ENCODE results near the gene PDCD6IP. TPM values are rescaled to one million over a fixed set of nuclear protein-coding genes. Genes with fewer than 3 reads are reported as not detected.

The PDCD6IP gene
- total and polyA plus RNA-seq, 7 experiments from 2014 or later, result 60.3 to 221 (median 191) TPM

DNA sequence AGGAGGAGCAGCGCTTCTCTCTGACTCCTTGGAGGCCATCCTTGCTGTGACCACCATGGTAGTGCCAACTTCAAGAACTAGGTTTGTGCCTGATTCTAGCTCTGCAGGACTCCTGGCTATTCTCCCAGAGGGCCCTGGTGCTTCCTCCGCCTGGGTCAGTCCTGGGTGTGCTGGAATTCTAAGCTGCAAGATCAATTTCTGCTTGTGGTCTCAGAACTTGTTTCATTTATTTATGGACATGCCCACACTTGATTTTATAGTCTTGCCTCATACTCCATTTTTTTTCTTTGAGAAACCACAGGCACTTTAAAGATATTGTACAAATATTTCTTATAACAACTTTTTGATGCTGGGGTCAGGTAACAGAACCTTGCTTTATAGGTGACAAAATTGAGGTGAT, 87.6 kb downstream of the PDCD6IP start:
- H3K27me3 ChIP-seq (ENCODE audit: control insufficient read depth in 2 of 2, insufficient read depth in 2 of 2, low read length in 2 of 2), result no peaks in the 10 kb centered on the region
- no peak for DNase-seq
- H3K36me3 ChIP-seq (ENCODE audit: control insufficient read depth in 2 of 3, insufficient read depth in 3 of 3, low read length in 3 of 3), result no peaks in the 10 kb centered on the region
- H3K36me3 Mint-ChIP-seq, result no peaks in the 10 kb centered on the region
- peaks cover 0 to 8% (median 5%) of the 10 kb centered on the region in 5 donors for H3K27me3 Mint-ChIP-seq
- intact Hi-C loops (cut with micrococcal nuclease), result no loop called here
- ATAC-seq, result no peak
- CTCF ChIA-PET, result interaction anchor here (0.9 to 1.3 kb wide), 2 partner anchors 11 to 798 kb away, joined by 3 to 5 read pairs; no protein-coding TSS in a partner anchor
- H3K9me3 ChIP-seq (ENCODE audit: control insufficient read depth in 2 of 3, low read length in 3 of 3), result no peaks in the 10 kb centered on the region
- no peak overlapping the region for H3K4me3 Mint-ChIP-seq
- H3K27ac ChIP-seq (ENCODE audit: low read depth, low read length), result no peak overlapping the region
- POLR2A ChIA-PET, result no interaction called here
- H3K4me3 ChIP-seq (ENCODE audit: low read length), result no peak overlapping the region
- no peaks in the 10 kb centered on the region for H3K9me3 Mint-ChIP-seq
- H3K4me1 ChIP-seq (ENCODE audit: control insufficient read depth in 2 of 2, insufficient read depth in 2 of 2, low read length in 2 of 2), result peaks cover 0 to 3% of the 10 kb centered on the region in 2 donors
- H3K27ac Mint-ChIP-seq, result no peak overlapping the region
- peaks cover 0 to 5% (median 4%) of the 10 kb centered on the region in 7 donors for H3K4me1 Mint-ChIP-seq

- POLR2A ChIA-PET, result no interaction called here
- H3K27ac Mint-ChIP-seq, result peak overlapping the region in 1 of 9 donors; percentile 42
- CTCF ChIA-PET, result no interaction called here
Observed at GRCh38 chr3:33887478-33887877, 89.0 kb downstream of the PDCD6IP start.

DNA sequence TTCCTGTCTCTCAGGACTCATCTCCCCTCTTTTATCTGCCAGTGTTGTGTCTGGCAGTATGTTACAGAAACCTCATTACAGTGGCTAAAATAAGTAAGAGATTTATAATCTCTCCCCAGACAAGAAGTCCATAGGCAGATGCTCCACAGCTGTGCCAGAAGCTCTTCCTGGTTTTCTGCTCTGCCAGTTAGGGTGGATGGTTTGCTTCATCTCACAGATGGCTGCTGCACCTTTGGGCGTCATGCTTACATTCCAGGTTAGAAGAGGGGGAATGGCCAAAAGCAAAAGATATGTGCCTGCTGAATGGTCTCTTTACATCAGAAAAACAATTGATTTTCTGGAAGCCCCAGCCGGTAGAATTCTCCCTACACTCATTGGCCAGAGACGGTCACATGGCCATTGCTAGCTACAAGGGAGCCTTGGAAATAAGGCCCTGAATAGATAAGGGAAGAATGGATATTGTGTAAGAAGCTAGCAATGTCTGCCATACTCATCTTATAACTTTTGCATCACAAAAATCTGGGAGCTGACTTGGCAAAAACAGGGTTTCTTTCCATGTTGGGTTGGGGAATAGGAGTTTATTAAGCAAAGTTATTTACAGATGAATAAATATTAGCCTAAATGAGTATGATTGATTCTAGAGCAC, 91.1 kb downstream of the PDCD6IP start:
- DNase-seq (no peak), ATAC-seq (no peak)
- no peak overlapping the region for H3K27ac Mint-ChIP-seq
- no peak overlapping the region for H3K27ac ChIP-seq (ENCODE audit: low read depth, low read length)
- H3K4me1 Mint-ChIP-seq, result no peaks in the 10 kb centered on the region
- peaks cover 0 to 3% (median 0%) of the 10 kb centered on the region in 5 donors for H3K27me3 Mint-ChIP-seq
- intact Hi-C loops (cut with micrococcal nuclease), result no loop called here
- no peaks in the 10 kb centered on the region for H3K36me3 ChIP-seq (ENCODE audit: control insufficient read depth in 2 of 3, insufficient read depth in 3 of 3, low read length in 3 of 3)
- H3K9me3 ChIP-seq (ENCODE audit: control insufficient read depth in 2 of 3, low read length in 3 of 3), result no peaks in the 10 kb centered on the region
- no peaks in the 10 kb centered on the region for H3K27me3 ChIP-seq (ENCODE audit: control insufficient read depth in 2 of 2, insufficient read depth in 2 of 2, low read length in 2 of 2)
- H3K9me3 Mint-ChIP-seq, result no peaks in the 10 kb centered on the region
- no peaks in the 10 kb centered on the region for H3K4me1 ChIP-seq (ENCODE audit: control insufficient read depth in 2 of 2, insufficient read depth in 2 of 2, low read length in 2 of 2)
- ChIA-PET CTCF (interaction anchor here (0.6 kb wide), 1 partner anchor 258 kb away, joined by 3 read pairs; no protein-coding TSS in a partner anchor), POLR2A (no interaction called here)
- H3K4me3 ChIP-seq (ENCODE audit: low read length), result no peak overlapping the region
- H3K4me3 Mint-ChIP-seq, result no peak overlapping the region
- H3K36me3 Mint-ChIP-seq, result no peaks in the 10 kb centered on the region

More at GRCh38 chr3:33887478-33887877, 89.0 kb downstream of the PDCD6IP start:
- intact Hi-C loops (cut with micrococcal nuclease), result no loop called here
- DNase-seq (no peak), ATAC-seq (no peak)
- Mint-ChIP-seq H3K4me3 (no peak overlapping the region), H3K4me1 (peaks cover 0 to 5% (median 4%) of the 10 kb centered on the region in 7 donors), H3K36me3 (no peaks in the 10 kb centered on the region), H3K27me3 (peaks cover 0 to 8% (median 5%) of the 10 kb centered on the region in 5 donors), H3K9me3 (no peaks in the 10 kb centered on the region)
- Histone ChIP-seq H3K4me3 (ENCODE audit: low read length) (no peak overlapping the region), H3K9me3 (ENCODE audit: control insufficient read depth in 2 of 3, low read length in 3 of 3) (no peaks in the 10 kb centered on the region), H3K27me3 (ENCODE audit: control insufficient read depth in 2 of 2, insufficient read depth in 2 of 2, low read length in 2 of 2) (no peaks in the 10 kb centered on the region), H3K27ac (ENCODE audit: low read depth, low read length) (no peak overlapping the region), H3K4me1 (ENCODE audit: control insufficient read depth in 2 of 2, insufficient read depth in 2 of 2, low read length in 2 of 2) (peaks cover 0 to 3% of the 10 kb centered on the region in 2 donors), H3K36me3 (ENCODE audit: control insufficient read depth in 2 of 3, insufficient read depth in 3 of 3, low read length in 3 of 3) (no peaks in the 10 kb centered on the region)

DNA sequence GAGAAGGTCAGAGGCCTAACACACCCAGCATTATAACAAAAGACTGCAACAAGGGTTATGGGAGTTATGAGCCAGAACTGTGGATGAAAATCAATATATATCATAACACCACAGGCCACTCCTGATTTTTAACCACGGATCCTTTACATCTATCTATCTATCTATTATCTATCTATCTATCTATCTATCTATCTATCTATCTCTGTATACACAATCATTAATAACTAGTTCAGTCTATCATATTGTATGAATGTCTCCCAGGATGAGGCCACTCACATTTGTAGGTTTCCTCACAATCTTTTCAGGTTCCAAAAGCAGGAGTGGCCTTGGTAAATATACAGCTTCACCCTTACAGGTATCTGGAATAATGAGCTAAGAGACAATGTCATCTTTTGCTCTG, 94.2 kb downstream of the PDCD6IP start:
- intact Hi-C loops (cut with micrococcal nuclease), result no loop called here
- POLR2A ChIA-PET, result no interaction called here
- H3K9me3 Mint-ChIP-seq, result no peaks in the 10 kb centered on the region

GRCh38 chr3:33895658-33896057, 97.2 kb downstream of the PDCD6IP start:
- no peaks in the 10 kb centered on the region for H3K4me1 ChIP-seq (ENCODE audit: control insufficient read depth in 2 of 2, insufficient read depth in 2 of 2, low read length in 2 of 2)
- intact Hi-C loops (cut with micrococcal nuclease), result no loop called here
- H3K36me3 Mint-ChIP-seq, result no peaks in the 10 kb centered on the region
- H3K36me3 ChIP-seq (ENCODE audit: control insufficient read depth in 2 of 3, insufficient read depth in 3 of 3, low read length in 3 of 3), result no peaks in the 10 kb centered on the region
- H3K9me3 Mint-ChIP-seq, result peaks cover 0 to 2% (median 0%) of the 10 kb centered on the region in 11 donors
- no peak overlapping the region for H3K4me3 Mint-ChIP-seq
- H3K27me3 ChIP-seq (ENCODE audit: control insufficient read depth in 2 of 2, insufficient read depth in 2 of 2, low read length in 2 of 2), result no peaks in the 10 kb centered on the region
- no peak for DNase-seq
- no peak for ATAC-seq
- no peak overlapping the region for H3K27ac Mint-ChIP-seq
- H3K27ac ChIP-seq (ENCODE audit: low read depth, low read length), result no peak overlapping the region
- H3K27me3 Mint-ChIP-seq, result no peaks in the 10 kb centered on the region
- no peaks in the 10 kb centered on the region for H3K4me1 Mint-ChIP-seq
- H3K4me3 ChIP-seq (ENCODE audit: low read length), result no peak overlapping the region
- POLR2A ChIA-PET, result no interaction called here
- CTCF ChIA-PET, result interaction anchor here (1.8 kb wide), 1 partner anchor 12 kb away, joined by 6 read pairs; no protein-coding TSS in a partner anchor
- no peaks in the 10 kb centered on the region for H3K9me3 ChIP-seq (ENCODE audit: control insufficient read depth in 2 of 3, low read length in 3 of 3)

More for the DNA sequence above, 94.2 kb downstream of the PDCD6IP start:
- CTCF ChIA-PET, result no interaction called here
- H3K27me3 Mint-ChIP-seq, result no peaks in the 10 kb centered on the region
- no peak overlapping the region for H3K27ac ChIP-seq (ENCODE audit: low read depth, low read length)
- H3K36me3 Mint-ChIP-seq, result no peaks in the 10 kb centered on the region
- no peaks in the 10 kb centered on the region for H3K9me3 ChIP-seq (ENCODE audit: control insufficient read depth in 2 of 3, low read length in 3 of 3)
- H3K4me1 Mint-ChIP-seq, result no peaks in the 10 kb centered on the region
- H3K4me3 Mint-ChIP-seq, result no peak overlapping the region
- H3K27ac Mint-ChIP-seq, result no peak overlapping the region
- no peaks in the 10 kb centered on the region for H3K27me3 ChIP-seq (ENCODE audit: control insufficient read depth in 2 of 2, insufficient read depth in 2 of 2, low read length in 2 of 2)
- no peak overlapping the region for H3K4me3 ChIP-seq (ENCODE audit: low read length)
- H3K4me1 ChIP-seq (ENCODE audit: control insufficient read depth in 2 of 2, insufficient read depth in 2 of 2, low read length in 2 of 2), result no peaks in the 10 kb centered on the region
- no peaks in the 10 kb centered on the region for H3K36me3 ChIP-seq (ENCODE audit: control insufficient read depth in 2 of 3, insufficient read depth in 3 of 3, low read length in 3 of 3)
- ATAC-seq (no peak), DNase-seq (no peak)

GRCh38 chr3:33897306-33897705, 98.9 kb downstream of the PDCD6IP start:
- H3K4me3 Mint-ChIP-seq, result no peak overlapping the region
- intact Hi-C loops (cut with micrococcal nuclease), result no loop called here
- H3K36me3 Mint-ChIP-seq, result no peaks in the 10 kb centered on the region
- ATAC-seq (no peak), DNase-seq (no peak)
- H3K4me1 Mint-ChIP-seq, result no peaks in the 10 kb centered on the region
- Histone ChIP-seq H3K4me1 (ENCODE audit: control insufficient read depth in 2 of 2, insufficient read depth in 2 of 2, low read length in 2 of 2) (no peaks in the 10 kb centered on the region), H3K36me3 (ENCODE audit: control insufficient read depth in 2 of 3, insufficient read depth in 3 of 3, low read length in 3 of 3) (no peaks in the 10 kb centered on the region), H3K9me3 (ENCODE audit: control insufficient read depth in 2 of 3, low read length in 3 of 3) (no peaks in the 10 kb centered on the region), H3K4me3 (ENCODE audit: low read length) (no peak overlapping the region), H3K27me3 (ENCODE audit: control insufficient read depth in 2 of 2, insufficient read depth in 2 of 2, low read length in 2 of 2) (no peaks in the 10 kb centered on the region), H3K27ac (ENCODE audit: low read depth, low read length) (no peak overlapping the region)
- no peak overlapping the region for H3K27ac Mint-ChIP-seq
- ChIA-PET POLR2A (no interaction called here), CTCF (interaction anchor here (1.0 to 1.2 kb wide), 2 partner anchors 11 to 13 kb away, joined by 3 read pairs; no protein-coding TSS in a partner anchor)
- H3K27me3 Mint-ChIP-seq, result no peaks in the 10 kb centered on the region
- H3K9me3 Mint-ChIP-seq, result peaks cover 0 to 2% (median 0%) of the 10 kb centered on the region in 11 donors

DNA sequence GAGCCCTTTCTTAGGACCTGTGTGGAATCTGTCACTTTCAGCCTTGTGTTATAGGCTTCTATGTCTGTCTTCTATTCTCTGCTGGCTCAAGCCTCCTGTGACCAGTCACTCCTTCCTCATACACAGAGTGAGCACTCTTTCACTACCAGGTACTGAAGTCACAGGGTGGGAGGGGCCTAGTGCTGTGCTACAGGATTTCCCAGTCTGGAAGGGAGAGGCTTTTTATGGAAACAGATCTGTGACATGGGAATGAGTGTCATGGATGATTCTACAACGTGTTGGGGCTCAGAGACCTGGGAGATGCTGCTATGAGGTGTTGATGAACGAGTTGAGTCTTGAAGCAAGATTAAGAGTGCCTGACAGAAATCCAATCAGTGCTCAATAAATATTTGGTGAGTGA, 100.5 kb downstream of the PDCD6IP start:
- Histone ChIP-seq H3K9me3 (ENCODE audit: control insufficient read depth in 2 of 3, low read length in 3 of 3) (no peaks in the 10 kb centered on the region), H3K27ac (ENCODE audit: low read depth, low read length) (no peak overlapping the region), H3K36me3 (ENCODE audit: control insufficient read depth in 2 of 3, insufficient read depth in 3 of 3, low read length in 3 of 3) (no peaks in the 10 kb centered on the region), H3K4me3 (ENCODE audit: low read length) (no peak overlapping the region), H3K27me3 (ENCODE audit: control insufficient read depth in 2 of 2, insufficient read depth in 2 of 2, low read length in 2 of 2) (no peaks in the 10 kb centered on the region), H3K4me1 (ENCODE audit: control insufficient read depth in 2 of 2, insufficient read depth in 2 of 2, low read length in 2 of 2) (no peaks in the 10 kb centered on the region)
- intact Hi-C loops (cut with micrococcal nuclease), result no loop called here
- no peak overlapping the region for H3K27ac Mint-ChIP-seq
- H3K36me3 Mint-ChIP-seq, result no peaks in the 10 kb centered on the region
- POLR2A ChIA-PET, result no interaction called here
- H3K4me1 Mint-ChIP-seq, result no peaks in the 10 kb centered on the region
- DNase-seq (no peak), ATAC-seq (no peak)
- H3K9me3 Mint-ChIP-seq, result peaks cover 0 to 2% (median 0%) of the 10 kb centered on the region in 11 donors
- no peak overlapping the region for H3K4me3 Mint-ChIP-seq
- CTCF ChIA-PET, result no interaction called here
- no peaks in the 10 kb centered on the region for H3K27me3 Mint-ChIP-seq

Data from naive thymus-derived CD4-positive, alpha-beta T cell (primary cell).